OCI-M2 (cell line): ENCODE data around the gene FTH1.

Experiments used
- DNase-seq: peaks from one replicate; lab custom pipeline; 2025; ENCODE audit not compliant: unreplicated experiment; lab: John Stamatoyannopoulos, UW

Gene FTH1

DNA sequence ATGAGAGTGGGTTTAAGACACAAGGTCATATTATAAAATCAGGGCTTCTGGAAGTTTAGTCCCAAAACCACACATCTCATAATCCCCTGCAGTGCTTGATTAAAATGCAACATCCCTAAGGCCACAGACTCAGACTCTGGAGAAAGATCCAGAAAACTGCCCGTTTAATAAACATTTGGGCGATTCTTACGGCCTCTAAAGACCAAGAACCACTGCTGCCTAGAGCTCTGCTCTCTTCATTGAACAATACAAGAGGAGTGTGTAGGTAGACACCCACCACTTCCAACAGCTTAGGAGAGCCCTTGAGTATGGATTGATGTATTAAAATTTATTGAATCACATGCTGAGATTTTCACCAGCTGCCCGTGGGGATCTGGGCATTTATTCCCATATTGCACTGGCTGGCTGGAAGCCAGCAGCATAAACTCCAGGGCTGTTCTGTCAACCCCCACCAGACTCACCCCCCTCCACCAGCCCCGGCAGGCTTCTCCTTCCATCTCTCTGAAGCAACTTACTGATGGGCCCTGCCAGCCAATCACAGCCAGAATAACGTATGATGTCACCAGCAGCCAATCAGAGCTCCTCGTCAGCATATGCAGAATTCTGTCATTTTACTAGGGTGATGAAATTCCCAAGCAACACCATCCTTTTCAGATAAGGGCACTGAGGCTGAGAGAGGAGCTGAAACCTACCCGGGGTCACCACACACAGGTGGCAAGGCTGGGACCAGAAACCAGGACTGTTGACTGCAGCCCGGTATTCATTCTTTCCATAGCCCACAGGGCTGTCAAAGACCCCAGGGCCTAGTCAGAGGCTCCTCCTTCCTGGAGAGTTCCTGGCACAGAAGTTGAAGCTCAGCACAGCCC, 18.0 kb downstream of the FTH1 start:
- no peak for DNase-seq

DNA sequence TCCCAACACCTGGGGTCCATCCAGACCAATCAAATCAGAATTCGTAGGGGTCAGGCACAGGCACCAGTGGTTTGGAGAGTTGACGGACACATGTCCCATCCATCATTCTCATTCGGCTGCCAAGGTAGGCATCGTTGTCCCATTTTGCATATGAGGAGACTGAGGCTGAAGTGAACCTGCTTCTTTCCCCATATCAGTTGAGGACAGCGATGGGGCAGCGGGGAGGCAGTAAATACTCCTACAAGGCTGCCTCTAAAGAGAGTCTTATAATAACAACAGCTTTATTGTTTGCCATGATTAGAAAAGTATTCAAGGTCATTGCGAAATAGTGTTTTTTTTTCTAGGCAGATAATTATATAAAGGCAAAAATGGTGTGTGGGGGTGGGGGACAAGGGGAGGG, 18.9 kb downstream of the FTH1 start:
- DNase-seq: no peak

DNA sequence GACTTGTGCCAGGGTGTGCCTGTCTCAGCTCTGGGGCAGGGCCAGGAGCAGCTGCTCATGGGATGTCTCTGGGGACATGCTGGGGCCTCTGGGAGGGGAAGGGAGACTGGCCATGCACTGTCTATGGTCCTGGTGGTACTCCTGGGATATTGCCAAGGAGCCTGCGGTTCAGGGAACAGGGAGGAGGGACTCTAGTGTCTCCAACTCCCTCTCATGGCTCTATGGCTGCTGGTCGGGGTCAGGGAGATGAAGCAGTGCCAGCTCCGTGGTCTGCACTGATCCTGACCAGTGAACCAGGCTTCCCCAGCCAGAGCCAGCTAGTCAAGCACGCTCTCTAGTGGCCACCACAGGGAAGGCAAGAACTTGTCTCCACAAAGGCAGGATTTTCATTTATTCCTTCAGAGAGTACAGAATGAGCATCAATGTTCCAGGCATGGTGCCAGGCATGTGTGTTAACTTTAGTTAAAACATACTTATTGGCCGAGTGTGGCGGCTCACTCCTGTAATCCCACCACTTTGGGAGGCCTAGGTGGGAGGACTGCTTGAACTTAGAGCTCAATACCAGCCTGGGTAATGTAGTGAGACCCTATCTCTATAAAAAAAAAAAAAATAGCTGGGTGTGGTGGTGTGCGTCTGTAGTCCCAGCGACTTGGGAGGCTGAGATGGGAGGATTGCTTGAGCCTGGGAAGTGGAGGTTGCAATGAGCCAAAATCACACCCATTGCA, 19.8 kb downstream of the FTH1 start:
- peak; percentile 50 for DNase-seq

DNA sequence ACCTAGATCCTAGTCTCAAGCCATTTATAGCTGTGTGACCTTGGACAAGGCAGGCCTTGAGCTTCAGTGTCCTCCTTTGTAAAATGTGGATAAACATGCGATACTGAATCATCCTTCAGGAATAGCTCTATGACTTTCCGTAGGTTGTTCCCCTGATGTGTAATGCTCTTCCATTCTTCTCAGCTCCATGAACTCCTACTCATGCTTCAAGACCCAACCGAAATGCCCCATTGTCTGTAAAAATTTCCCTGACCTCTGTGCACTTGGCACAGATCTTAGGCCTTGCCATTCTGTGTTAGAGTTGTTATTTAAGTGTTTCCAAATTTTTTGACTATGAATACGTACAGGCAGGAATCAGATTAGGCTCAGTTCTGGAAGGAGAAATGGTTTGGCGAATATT, 20.5 kb downstream of the FTH1 start:
- no peak for DNase-seq

DNA sequence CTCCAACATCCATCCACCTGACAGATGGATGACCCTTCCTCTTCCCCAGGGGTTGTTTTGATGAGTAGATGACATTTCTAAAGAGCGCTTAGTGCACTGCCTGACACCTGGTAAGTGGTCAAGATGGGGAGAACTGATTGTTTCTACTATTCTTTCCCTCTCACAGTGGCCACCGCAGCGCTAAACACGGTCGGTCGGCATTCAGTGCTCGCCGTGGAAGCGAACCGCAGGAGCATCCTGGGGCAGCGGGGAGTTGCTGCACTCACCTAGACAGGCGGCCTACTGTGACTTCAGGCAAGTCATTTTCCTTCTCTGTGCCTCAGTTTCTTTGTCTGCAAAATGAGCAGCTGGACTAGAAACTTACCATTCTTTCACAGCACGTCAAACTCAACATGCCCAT, 22.2 kb downstream of the FTH1 start:
- DNase-seq: no peak

DNA sequence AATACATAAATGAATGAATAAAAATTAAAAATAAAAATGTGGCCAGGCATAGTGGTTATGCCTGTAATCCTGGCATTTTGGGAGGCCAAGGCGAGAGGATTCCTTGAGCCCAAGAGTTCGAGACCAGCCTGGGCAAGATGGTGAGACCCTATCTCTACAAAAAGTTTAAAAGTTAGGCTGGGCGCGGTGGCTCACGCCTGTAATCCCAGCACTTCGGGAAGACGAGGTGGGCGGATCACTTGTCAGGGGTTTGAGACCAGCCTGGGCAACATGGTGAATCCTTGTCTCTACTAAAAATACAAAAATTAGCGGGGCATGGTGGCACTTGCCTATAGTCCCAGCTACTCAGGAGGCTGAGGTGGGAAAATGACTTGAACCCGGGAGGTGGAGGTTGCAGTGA, 27.0 kb downstream of the FTH1 start:
- no peak for DNase-seq

DNA sequence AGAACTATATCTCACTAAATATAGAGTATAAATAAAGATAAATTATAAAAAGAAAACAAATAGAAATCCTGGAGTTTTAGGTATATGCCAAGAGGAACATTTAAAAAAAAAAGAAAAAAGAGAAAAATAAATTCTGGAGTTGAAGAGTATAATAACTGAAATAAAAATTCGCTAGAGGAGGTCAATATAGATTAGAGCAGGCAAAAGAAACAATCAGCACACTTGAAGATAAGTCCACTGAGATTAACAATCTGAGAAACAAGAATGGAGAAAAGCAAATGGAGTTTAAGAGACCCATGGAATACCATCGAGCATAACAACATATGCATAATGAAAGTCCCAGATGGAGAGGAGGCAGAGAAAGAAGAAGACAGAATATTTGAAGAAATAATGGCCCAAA, 31.6 kb downstream of the FTH1 start:
- no peak for DNase-seq

DNA sequence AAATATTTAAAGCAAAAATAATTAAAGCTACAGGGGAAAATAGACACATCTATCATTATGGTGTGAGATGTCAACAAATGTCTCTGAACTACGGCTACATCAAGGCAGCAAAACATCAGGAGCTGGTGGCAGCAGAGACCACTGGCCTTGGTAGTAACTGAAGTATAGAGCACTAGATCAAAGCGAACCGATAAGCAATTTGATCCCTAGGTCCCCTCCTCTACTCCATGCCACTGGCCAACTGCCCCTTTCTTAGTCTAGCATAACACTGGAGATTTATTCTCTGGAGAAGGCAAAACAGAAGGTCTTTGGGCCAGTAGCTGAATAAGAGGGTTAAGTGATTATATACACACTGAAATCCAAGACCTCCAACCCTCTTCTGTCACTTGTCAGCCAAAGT, 36.5 kb downstream of the FTH1 start:
- DNase-seq: no peak

DNA sequence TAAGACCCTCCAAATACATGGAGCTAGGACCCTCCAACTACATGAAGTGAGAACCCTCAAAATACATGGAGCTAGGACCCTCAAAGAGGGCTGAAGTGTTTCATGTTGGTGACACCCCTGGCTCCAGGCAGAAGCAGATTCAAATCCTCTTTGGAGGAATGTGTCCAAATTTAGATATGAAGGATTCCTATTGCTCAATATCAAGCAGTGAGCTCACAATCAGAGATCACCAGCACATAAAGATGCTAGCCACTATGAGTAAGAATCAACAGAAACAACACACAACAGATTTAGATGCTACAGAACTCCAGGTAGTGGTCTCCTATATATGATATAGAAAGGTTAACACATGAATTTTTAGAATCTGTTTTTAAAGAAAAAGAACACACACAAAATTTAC, 38.8 kb downstream of the FTH1 start:
- no peak for DNase-seq

DNA sequence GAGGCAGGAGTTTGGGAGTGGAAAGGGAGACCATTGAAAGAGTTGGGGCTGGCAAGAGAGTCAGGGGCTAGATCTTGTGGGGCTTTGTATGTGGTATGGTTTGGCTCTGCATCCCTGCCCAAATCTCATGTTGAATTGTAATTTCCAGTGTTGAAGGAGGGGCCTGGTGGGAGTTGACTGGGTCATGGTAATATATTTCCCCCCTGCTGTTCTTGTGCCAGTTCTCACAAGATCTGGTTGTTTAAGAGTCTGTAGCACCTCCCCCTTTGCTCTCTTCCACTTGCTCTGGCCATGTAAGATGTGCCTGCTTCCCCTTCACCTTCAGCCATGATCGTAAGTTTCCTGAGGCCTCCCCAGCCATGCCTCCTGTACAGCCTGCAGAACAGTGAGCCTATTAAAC, 39.9 kb downstream of the FTH1 start:
- no peak for DNase-seq

DNA sequence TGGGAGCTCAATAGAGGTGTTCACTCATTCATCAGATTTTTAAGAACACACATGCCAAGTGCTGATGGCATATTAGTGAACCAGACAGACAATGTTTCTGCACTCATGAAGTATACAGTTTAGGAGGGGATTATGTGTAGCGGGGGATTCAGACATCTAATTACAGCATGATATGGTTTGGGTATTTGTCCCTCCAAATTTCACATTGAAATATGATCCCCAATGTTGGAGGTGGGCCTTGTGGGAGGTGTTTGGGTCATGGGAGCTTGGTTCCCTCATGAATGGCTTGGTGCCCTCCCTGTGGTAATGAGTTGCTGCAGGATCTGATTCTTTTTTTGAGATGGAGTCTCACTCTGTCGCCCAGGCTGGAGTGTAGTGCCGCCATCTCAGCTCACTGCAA, 41.2 kb downstream of the FTH1 start:
- DNase-seq: no peak

DNA sequence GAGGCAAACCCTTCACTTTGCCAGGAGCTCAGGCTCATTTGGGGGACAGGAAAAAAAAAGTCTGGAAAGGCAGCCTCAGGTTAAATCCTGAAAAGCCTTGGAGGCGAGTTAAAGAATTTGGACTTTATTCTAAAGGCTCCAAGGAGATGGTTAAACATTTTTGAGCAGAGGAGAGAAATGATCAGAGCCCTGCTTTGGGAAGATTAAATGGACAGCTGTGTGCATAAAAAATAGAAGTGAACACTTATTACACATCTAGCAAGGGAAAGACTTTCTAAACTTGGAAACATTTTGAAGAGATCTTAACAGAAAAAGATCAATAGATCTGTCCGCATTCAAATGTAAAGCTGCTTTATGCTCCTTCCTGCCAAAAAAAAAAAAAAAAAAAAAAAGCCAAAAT, 41.7 kb downstream of the FTH1 start:
- DNase-seq: no peak

DNA sequence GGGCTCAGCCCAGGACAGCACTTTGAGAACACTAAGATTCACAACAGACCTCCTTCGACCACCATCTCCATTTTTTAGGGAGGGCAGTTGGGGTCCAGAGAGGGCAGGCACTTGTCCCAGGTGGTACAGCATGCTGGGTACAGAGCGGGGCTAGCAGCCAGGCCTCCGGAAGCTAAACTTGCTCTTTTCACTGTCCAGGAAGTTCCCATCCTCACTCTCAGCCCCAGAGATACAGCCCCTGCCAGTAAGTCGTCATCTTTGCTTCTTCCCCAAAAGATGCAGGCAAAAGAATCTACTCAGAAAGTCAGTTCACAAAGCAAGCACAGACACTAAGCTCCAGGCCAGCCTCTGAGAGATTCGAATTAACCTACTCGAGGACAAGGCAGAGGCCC, 43.4 kb downstream of the FTH1 start:
- DNase-seq: no peak

DNA sequence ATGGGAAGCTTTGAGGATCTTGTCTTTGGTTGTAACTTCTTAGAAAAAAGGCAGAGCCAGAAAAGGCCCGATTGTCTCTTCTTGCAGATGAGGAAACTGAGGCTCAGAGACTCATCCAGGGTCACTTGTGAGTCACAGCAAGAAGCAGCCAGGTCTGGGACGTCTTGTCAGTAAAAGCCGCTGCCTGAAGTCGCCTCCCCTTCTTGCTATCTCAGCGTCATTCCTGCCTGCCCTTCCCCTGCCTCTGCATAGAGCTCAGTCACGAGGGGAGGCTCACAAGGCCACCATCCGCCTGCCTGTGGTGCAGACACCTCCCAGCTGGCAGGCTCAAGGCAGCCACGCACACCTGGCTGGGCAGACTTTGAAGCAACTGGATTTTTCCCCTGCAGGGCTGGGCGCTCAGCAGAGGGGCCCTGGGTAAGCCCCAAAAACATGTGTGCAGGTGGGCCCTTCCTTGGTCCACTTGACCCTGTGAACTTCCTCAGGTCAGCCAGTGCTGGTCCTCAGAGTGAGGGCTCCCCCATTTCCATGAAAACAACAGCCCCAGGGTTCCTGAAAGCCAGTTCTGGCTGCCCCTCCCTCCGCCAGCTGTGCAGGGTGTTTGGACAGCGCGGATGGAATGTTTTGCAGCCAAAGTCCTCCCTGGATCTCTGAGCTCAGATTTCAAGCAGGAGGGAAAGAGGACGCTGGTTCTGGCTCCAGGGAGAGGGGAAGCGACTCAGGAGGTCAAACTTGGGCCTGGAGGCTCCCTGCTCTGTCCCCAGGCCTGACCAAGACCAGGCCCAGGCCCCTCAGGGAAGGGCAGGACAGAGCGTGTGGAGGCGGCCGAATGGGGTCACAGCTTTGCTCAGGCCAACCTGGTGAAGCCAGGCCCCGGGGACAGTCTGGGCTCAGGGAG, 44.0 kb downstream of the FTH1 start:
- DNase-seq: no peak

DNA sequence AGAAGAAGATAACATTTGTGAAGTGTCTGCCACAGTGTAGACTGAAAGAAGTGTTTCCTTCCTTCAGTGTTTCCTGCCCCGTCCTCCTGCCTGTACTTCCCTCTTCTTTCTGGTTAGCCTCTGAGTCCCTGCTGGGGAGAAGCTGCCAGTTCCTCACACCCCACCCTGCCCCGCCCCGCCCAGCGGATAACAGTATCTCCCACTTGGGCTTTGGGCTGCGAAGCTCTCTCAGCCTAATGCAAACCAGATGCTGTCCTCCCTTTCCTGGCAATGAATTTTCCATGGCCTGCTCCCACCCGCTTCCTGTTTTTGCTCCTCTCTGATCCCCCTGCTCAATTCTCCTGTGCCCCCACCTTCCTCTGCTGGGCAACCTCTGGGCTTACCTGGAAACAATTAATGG, 44.9 kb downstream of the FTH1 start:
- peak; percentile 23 for DNase-seq

DNA sequence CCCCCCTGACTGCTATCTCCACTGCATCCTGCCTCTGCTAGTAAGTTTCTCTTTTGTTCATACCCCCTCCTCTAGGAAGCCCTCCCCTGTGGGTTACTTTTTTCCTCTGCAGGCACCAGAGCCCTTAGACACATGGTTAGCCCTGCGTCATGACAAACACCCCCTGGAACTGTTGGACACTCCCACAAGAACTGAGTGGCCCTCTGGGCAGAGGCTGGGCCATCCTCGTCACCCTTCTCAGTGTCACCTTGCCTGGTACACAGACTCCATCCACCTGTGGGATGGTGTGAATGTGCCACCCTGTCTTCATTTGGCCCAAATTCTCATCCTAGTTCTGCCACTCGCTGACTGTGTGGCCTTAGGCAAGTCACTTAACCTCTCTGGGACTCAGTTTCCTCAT, 46.0 kb downstream of the FTH1 start:
- DNase-seq: no peak

DNA sequence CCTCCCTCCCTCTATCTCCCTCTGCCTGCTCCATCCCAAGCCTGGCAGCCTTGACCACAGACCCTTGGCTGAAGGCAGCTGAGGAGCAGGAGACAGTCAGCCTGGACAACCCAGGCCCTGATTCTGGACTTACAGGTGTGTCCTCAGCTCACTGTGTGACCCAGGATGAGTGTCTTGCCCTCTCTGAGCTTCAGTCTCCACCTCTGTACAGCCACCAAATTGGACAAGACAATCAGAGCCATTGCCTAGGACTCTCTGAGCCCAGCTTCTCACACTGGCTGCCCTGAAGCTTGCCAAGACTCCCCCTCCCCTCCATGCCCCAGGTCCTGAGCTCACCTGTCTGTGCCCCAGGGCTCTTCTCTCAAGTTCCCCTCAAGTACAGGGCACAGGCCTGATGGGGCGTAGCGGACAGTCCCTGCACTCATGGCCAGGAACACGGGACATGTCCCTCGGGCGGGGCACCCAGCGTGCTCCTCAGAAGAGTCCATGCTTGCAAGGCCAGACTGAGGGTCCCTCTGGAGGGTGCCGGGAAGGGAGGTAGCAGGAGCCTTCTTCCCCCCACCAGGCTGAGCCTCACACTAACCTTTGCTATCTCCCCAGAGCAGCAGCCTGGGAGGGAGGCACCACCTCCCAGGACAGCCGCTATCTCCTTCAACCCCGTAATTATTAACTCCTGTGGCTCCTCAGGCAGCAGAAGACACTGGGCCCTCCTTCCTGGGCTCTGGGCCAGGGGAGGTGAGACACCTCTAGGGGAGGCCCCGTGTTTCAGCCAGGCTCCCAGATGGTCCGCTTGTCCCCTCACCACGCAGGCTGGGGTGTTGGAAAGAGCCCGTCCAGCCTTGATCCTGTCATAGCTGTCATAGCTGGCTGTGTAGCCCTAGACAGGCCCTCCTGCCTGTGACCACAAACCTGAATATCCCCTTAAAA, 47.5 kb downstream of the FTH1 start:
- peak; percentile 22 for DNase-seq

DNA sequence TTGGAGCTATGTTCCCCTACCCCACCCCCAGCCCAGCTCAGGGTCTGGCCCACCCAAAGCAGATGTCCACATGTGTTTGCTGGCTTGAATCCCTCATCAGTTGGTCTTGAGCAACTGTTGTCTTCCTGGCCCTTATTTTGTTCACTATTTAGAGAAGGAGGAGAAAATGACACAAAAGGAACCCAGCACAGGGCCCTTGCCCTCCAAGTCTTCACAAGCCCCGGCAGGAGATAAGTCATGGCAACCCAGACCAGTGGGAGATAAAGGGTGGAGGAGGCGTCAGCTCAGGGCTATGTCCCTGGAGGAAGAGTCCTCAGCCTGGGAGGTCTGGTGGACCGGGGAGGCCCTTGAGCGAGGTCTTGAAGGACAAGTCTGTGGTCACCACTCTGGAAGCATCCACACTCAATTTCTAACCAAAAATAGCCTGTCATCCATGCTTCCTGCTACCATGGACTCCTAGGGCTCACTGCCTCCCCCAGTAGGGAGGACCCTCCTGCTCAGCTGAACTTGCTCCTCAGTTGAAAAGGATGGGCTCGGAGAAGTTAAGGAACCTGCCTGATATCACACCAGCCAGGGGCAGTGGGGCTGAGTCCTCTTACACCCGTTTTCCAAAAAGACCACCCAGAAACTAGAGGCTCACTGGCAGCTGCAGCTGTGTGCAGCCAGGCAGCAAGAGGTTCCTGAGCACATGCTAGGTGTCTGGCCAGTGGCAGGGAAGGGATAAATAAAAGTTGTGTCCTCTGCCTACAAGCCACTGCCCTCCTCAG, 48.3 kb downstream of the FTH1 start:
- DNase-seq: peak; percentile 21

DNA sequence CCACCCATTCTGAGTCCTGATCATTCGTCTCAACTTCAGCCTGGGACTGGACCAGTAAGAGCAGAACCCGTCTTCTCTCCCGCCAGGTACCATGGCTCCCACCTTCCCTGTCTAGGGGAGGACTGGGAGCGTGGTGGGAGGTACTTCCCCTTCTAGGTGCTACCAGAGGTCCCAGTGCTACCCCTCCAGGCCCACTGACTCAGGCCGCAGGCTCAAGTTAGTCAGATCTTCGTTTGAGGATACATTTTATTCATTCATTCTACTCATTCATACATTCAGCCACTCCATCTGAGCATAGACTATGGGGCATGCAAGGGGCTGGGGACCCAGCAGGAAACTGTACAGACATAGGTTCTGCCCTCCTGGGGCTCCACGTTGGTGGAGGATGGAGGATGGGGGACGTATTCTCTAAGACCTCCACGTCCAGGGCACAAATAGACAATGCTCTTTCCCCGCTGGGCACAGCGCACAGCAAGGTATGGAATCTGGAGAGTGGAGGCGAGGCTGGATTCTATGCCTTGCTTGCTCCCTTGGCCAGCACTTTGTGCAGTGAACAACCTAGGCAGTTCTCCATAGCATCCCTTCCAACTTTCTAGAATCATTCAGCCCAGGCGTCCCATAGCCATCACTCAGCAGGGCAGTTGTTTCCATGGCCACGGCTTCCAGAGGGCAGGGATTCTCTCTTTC, 49.0 kb downstream of the FTH1 start:
- DNase-seq: no peak
